GM19240 (cell line): ENCODE data around the gene LRRN2.
"Not testable (repeated sequence)": the region's sequence is repeated elsewhere in the genome, so short reads cannot be mapped to it uniquely, and the experiment has no call there.

Experiments used
- DNase-seq: peaks from one replicate; pipeline ENCODE4 v3.0.0; 2011; ENCODE audit warnings: low spot score; ENCODE audit not compliant: insufficient read length

LRRN2 gene

GRCh38 chr1:204633665-204634064, 51.9 kb downstream of the LRRN2 start:
- DNase-seq = no peak

GRCh38 chr1:204630132-204630905, 55.2 kb downstream of the LRRN2 start:
- DNase-seq = no peak

- not testable (repeated sequence) for DNase-seq
These were observed 56.1 kb downstream of the LRRN2 start for GRCh38 chr1:204629459-204629858.

- DNase-seq = no peak
These were observed 56.7 kb downstream of the LRRN2 start for GRCh38 chr1:204628868-204629267.

DNA sequence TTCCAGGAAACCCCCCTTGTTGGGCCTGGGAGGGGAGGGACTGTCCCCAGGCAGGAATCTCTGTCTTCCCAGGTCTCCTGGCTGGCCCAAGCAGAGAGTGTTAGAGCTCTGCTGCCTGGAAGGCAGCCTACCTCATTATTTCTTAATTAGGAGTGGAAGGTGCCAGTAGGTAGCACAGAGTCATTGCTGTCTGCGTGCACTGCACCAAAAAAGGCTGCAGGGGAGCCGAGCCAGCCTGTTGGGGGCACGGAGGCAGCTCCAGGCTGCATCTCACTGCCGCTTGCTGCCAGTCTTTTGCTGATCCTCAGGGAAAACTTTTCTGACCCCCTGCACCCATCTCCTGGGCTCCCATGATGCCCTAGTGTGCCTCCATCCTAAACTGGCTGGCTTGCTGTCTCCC, 58.1 kb downstream of the LRRN2 start:
- no peak for DNase-seq

DNA sequence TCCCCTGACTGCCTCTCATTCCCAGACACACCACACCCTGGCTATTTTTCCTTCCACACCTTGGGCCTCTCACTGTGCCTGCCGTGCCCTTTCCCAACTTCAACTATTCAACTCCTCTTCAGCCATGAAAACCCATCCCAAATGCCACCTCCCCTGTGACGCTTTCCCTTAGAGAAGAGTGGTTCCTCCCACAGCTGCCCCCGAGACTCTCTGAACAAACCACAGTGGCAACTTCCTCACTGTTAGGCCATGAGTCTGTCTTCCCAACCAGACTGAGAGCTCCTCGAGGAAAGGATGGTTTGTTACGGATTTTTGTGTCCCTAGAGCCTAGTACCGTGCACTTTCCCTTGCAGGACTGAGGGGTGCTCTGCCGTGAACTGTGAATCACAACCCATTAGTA, 59.2 kb downstream of the LRRN2 start:
- no peak for DNase-seq

DNA sequence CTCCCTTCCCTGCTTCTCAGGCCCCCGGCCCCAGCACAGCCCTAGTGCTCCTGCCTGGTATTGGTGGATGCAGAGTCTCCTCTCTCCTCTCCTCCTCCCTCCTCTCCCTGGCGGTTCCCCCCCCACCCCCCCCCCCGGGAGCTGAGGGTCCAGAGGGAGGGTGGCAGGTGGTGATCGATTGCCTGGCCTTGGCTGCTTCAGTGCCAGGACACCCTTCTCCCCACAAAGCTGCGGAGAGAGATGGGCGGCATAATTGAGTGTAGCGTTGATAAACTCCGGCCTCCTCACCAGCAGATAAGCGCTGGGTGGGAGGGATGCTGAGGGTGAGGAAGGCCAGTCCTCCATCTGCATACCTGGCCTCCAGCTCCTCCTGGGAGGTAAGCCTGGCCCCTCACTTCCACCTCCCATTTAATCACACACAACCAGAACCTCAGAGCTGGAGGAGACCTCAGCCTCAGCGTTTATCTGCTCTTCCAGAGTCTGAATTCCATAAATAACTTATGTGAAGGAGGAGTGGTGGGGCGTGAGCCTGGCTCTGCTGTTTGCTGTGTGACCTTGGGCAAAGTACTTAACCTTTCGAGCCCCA, 60.8 kb downstream of the LRRN2 start:
- DNase-seq = no peak

- DNase-seq = no peak
These were observed 61.6 kb downstream of the LRRN2 start for GRCh38 chr1:204623894-204624361.

GRCh38 chr1:204623365-204623893, 62.1 kb downstream of the LRRN2 start:
- no peak for DNase-seq

DNA sequence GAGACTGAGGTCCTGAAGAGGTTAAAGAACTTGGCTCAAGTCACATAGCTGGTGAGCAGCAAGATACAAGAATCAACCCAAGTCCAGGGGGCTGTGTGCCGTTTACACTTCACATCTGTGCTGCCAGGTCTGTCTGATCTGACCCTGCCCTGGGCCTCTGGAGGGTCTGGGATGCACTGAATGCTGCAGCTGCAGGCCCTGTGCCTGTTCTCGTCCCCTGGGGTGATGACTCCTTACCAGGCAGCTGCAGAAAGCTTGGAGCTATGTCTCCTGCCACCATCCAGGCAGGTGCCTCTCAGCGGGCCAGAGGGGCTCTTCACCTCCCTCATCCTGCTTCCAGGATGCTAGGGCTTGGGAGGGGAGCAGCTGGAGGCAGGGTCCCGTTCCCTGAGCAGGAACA, 63.5 kb downstream of the LRRN2 start:
- no peak for DNase-seq

- no peak for DNase-seq
These were observed 64.1 kb downstream of the LRRN2 start for GRCh38 chr1:204621396-204621795.

- DNase-seq = no peak
These were observed 65.8 kb downstream of the LRRN2 start for GRCh38 chr1:204619721-204620120.

DNA sequence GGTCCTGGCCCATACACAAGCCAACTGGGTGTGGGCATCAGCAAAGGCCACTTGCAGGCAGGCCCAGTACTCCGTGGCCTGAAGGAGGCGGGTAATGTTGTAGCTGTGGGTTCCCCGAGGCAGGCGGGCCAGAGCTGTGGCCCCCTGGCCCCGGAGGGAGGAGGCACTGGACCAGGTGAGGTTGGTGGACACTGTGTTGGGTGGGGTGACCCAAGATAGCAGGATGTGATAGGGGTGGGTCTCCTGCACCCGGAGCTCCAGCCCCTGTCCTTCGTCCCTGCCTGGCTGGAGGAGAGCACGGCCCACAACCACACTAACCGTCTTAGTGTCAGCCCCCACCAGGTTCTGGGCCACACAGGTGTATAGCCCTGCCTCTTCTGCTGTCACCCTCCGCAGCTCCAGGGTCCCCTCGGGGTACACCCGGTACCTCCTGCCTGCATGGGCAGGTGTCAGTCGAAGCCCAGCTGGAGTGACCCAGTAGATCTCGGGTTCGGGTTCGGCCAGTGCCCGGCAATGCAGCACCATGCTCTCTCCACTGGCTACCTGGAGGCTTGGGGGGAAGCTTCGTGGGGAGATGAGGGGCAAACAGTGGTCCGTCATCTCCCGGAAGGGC, 67.3 kb downstream of the LRRN2 start:
- no peak for DNase-seq

GRCh38 chr1:204617256-204618147, 68.0 kb downstream of the LRRN2 start:
- DNase-seq = no peak

GRCh38 chr1:204616641-204617040, 68.9 kb downstream of the LRRN2 start:
- DNase-seq = no peak

- no peak for DNase-seq
These were observed 69.7 kb downstream of the LRRN2 start for GRCh38 chr1:204615881-204616280.

- no peak for DNase-seq
These were observed 71.9 kb downstream of the LRRN2 start for GRCh38 chr1:204613636-204614035.

GRCh38 chr1:204612326-204612725, 73.2 kb downstream of the LRRN2 start:
- no peak for DNase-seq

GRCh38 chr1:204611036-204611435, 74.5 kb downstream of the LRRN2 start:
- DNase-seq = no peak

- no peak for DNase-seq
These were observed 77.6 kb downstream of the LRRN2 start for GRCh38 chr1:204607910-204608309.

DNA sequence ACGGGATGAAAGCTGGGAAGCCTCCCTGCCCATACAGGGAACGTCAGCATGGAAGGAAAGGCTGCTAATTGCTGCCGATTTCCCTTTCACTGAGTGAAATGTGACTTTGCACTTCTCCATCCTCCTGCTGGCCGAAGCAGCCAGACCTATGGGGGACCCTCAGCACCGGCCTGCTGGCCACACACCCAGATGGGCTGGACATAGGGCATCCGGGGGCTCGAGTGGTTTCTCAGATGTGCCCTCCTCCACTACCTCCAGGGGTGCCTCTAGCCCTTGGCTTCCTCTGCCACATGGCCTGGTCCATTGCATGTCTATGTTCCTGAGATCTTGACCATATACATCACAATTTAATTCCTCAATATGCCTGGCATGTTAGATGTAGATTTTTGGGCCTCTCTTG, 79.7 kb downstream of the LRRN2 start:
- DNase-seq = no peak
